HG03571 (cell line): ENCODE results near the gene MS4A15.
"Not testable (repeated sequence)": the region's sequence is repeated elsewhere in the genome, so short reads cannot be mapped to it uniquely, and the experiment has no call there.

Source experiments
- ATAC-seq: cut with Tn5 transposase; IDR thresholded peaks from one replicate; pipeline ENCODE4 v1.9.1; 2021; ENCODE audit not compliant: unreplicated experiment

The MS4A15 gene

GRCh38 chr11:60801194-60801593 is 44.5 kb downstream of the MS4A15 start:
- ATAC-seq = no peak

GRCh38 chr11:60803273-60803936 is 46.7 kb downstream of the MS4A15 start:
- no peak for ATAC-seq

GRCh38 chr11:60809249-60809648 is 52.6 kb downstream of the MS4A15 start:
- ATAC-seq = no peak

- no peak for ATAC-seq
These were observed 53.0 kb downstream of the MS4A15 start for GRCh38 chr11:60809691-60810090.

GRCh38 chr11:60810151-60810550 is 53.5 kb downstream of the MS4A15 start:
- no peak for ATAC-seq

- ATAC-seq = no peak
These were observed 53.9 kb downstream of the MS4A15 start for GRCh38 chr11:60810569-60810968.

GRCh38 chr11:60813324-60813723 is 56.7 kb downstream of the MS4A15 start:
- ATAC-seq = no peak

GRCh38 chr11:60814112-60814511 is 57.4 kb downstream of the MS4A15 start:
- ATAC-seq = no peak

- ATAC-seq = no peak
These were observed 60.0 kb downstream of the MS4A15 start for GRCh38 chr11:60816590-60817157.

GRCh38 chr11:60818057-60818456 is 61.4 kb downstream of the MS4A15 start:
- ATAC-seq = no peak

- no peak for ATAC-seq
These were observed 65.3 kb downstream of the MS4A15 start for GRCh38 chr11:60821827-60822599.

- ATAC-seq = not testable (repeated sequence)
These were observed 67.2 kb downstream of the MS4A15 start for GRCh38 chr11:60823745-60824306.

GRCh38 chr11:60825118-60825517 is 68.5 kb downstream of the MS4A15 start:
- ATAC-seq = no peak

GRCh38 chr11:60825790-60826189 is 69.1 kb downstream of the MS4A15 start:
- no peak for ATAC-seq
